ENCODE data around the gene RPTN.

RPTN gene

DNA sequence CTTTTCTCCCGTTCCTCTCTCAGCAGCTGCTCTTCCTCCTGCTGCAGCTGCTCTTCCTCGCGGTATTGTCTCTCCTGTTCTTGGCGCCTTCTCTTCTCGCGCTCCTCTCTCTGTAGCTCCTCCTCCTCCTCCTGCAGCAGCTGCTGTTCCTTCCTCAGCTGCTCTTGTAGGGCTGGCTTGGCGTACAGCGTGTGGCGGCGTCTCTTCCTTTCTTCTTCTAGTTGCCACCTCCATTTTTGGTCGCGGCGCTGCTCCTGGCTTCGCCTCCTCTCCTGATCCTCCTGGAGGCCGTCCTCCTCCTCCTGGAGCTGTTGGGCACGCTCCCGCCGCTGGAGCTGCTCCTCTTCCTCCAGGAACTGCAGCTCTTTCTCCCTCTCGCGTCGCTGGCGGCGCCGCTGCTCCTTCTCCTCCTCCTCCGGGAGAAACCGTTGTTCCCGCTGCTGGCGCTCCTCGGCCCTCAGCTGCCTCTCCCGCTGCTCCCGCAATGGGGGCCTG is 48.6 kb downstream of the RPTN start:
- DNase-seq, result peak in 1 of 2 donors; percentile 21

DNA sequence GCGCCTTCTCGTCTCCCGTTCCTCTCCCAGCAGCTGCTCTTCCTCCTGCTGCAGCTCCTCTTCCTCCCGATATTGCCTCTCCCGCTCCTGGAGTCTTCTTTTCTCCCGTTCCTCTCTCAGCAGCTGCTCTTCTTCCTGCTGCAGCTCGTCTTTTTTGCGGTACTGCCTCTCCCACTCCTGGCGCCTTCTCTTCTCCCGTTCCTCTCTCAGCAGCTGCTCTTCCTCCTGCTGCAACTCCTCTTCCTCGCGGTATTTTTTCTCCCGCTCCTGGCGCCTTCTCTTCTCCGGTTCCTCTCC is 49.1 kb downstream of the RPTN start:
- no peak for DNase-seq

DNA sequence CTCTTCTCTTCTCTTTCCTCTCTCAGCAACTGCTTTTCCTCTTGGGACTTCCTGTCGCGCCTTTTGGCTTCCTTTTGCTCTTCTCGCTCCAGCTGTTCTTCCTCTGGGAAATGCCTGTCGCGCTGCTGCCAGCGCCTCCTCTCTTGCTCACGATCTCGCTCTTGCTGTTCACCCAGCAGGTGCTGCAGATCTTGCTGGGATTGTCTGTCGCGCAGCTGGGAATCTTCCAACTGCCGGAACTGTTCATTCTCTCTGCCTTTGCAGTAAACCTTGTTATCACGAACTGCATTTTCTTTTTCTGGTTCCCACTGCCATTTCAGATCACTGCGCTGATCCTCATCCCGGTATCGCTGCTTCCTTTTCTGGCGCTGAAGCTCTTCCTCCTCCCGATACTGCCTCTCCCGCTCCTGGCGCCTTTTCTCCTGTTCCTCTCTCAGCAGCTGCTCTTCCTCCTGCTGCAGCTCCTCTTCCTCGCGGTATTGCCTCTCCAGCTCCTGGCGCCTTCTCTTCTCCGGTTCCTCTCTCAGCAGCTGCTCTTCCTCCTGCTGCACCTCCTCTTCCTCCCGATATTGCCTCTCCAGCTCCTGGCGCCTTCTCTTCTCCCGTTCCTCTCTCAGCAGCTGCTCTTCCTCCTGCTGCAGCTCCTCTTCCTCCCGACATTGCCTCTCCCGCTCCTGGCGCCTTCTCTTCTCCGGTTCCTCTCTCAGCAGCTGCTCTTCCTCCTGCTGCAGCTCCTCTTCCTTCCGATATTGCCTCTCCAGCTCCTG is 49.6 kb downstream of the RPTN start:
- DNase-seq, result no peak

- DNase-seq, result no peak
Measured at GRCh38 chr1:152108882-152109222, 50.2 kb downstream of the RPTN start.

DNA sequence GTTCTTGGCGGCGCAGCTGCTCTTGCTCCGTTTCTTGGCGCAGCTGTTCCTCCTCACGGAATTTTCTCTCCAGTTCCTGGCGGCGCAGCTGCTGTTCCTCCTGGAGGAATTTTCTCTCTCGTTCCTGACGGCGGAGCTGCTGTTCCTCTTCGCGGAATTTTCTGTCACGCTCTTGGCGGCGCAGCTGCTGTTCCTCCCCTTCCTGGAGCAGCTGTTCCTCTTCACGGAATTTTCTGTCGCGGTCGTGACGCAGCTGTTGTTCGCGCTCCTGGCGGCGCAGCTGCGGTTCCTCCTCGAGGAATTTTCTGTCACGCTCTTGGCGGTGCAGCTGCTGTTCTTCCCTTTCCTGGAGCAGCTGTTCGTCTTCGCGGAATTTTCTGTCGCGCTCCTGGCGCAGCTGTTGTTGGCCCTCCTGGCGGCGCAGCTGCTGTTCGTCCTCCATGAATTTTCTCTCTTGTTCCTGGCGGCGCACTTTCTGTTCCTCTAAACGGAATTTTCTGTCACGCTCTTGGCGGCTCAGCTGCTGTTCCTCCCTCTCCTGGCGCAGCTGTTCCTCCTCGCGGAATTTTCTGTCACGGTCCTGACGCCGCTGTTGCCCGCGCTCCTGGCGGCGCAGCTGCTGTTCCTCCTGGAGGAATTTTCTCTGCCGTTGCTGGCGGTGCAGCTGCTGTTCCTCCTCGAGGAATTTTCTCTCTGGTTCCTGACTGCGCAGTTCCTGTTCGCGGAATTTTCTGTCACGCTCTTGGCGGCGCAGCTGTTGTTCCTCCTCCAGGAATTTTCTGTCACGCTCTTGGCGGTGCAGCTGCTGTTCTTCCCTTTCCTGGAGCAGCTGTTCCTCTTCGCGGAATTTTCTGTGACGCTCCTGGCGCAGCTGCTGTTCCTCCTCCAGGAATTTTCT is 50.8 kb downstream of the RPTN start:
- peak in 1 of 2 donors; percentile 5 for DNase-seq

DNA sequence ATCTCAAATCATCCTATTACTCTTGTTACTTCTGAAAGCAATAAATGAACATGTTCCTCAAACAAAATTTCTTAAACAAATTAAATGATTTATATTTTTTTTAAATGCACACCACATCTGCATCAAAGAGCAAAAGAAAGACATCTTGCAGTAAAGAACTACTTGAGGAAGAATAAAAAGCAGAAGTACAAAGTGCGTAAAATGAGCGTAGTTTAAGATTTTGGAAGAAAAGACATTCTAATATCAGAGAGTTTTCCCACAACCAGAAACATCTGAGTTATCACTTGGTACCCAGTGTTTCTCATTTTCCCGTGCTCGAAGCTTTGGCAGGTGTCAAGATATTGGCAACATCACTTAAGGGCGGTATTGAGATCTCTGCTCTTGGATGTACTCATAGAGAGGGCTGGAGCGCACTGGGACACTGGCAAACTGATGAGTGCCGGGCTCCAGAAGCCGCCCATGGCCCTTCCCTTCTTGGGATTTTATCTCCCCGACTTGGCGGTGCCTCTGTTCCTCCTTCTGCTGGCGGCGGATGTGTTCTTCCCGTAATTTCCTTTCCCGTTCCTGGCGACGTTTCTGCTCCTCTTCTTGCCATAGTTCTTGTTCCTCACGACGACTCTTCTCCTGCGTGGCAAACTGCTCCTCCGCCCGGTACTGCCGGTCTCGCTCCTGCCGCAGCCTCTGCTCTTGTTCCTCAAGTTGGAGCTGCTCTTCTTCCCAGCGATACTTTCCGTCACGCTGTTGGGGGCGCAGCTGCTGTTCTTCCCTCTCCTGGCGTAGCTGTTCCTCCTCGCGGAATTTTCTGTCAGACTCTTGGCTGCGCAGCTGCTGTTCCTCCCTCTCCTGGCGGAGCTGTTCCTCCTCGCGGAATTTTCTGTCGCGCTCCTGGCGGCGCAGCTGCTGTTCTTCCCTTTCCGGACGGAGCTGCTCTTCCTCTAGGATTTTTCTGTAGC is 51.7 kb downstream of the RPTN start:
- no peak for DNase-seq

GRCh38 chr1:152104854-152105253 is 54.2 kb downstream of the RPTN start:
- no peak for DNase-seq
